ENCODE data around the gene NKPD1. TPM values are rescaled to one million over a fixed set of nuclear protein-coding genes. Genes with fewer than 3 reads are reported as not detected.

Gene NKPD1
- total and polyA plus RNA-seq, 10 of the 15 experiments (the other 5 are each of a cell fraction or from before 2014, with no cell fraction given) = 0.05 to 0.18 (median 0.06) TPM; not detected in 7

DNA sequence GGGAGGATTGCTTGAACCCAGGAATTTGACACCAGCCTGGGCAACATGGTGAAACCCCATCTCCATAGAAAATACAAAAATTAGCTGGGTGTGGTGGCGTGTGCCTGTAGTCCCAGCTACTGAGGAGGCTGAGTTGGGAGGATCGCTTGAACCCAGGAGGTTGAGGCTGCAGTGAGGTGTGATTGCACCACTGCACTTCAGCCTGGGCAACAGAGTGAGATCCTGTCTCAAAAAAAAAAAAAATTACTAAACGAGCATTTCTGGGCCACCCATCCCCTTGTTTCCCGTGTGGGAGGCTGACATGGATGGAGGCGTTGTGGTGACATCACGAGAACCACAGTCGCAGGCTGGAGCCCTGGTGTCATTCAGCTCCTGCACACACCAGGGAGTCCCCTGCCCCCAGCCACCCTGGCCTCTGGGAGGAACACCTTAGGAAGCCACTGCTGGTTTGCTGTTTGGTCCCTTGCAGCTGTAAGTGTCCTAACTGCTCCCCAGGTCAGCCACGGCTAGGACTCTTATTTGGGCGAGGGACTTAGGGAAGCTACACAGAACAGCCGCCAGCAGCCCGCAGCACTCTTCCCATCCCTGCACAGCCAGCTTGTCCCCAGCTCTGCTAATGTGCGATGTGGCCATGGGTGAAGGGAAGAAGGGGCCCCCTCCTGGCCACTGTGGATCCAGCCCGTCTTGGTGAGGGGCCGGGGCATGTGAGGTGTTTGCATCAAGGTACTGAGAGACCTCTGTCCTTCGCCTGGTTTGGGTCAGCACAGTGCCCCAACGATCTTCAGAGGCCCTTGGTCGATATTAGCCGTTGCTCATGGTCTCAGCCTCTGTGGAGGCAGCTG is 12.7 kb downstream of the NKPD1 start (continued):
- TF ChIP-seq, protein P1, sequence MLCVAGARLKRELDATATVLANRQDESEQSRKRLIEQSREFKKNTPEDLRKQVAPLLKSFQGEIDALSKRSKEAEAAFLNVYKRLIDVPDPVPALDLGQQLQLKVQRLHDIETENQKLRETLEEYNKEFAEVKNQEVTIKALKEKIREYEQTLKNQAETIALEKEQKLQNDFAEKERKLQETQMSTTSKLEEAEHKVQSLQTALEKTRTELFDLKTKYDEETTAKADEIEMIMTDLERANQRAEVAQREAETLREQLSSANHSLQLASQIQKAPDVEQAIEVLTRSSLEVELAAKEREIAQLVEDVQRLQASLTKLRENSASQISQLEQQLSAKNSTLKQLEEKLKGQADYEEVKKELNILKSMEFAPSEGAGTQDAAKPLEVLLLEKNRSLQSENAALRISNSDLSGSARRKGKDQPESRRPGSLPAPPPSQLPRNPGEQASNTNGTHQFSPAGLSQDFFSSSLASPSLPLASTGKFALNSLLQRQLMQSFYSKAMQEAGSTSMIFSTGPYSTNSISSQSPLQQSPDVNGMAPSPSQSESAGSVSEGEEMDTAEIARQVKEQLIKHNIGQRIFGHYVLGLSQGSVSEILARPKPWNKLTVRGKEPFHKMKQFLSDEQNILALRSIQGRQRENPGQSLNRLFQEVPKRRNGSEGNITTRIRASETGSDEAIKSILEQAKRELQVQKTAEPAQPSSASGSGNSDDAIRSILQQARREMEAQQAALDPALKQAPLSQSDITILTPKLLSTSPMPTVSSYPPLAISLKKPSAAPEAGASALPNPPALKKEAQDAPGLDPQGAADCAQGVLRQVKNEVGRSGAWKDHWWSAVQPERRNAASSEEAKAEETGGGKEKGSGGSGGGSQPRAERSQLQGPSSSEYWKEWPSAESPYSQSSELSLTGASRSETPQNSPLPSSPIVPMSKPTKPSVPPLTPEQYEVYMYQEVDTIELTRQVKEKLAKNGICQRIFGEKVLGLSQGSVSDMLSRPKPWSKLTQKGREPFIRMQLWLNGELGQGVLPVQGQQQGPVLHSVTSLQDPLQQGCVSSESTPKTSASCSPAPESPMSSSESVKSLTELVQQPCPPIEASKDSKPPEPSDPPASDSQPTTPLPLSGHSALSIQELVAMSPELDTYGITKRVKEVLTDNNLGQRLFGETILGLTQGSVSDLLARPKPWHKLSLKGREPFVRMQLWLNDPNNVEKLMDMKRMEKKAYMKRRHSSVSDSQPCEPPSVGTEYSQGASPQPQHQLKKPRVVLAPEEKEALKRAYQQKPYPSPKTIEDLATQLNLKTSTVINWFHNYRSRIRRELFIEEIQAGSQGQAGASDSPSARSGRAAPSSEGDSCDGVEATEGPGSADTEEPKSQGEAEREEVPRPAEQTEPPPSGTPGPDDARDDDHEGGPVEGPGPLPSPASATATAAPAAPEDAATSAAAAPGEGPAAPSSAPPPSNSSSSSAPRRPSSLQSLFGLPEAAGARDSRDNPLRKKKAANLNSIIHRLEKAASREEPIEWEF (IDR thresholded peaks at IDR 0.05; ENCODE audit: insufficient replicate concordance, low read depth, low read length) = no peak
- TF ChIP-seq HDAC6 (IDR thresholded peaks at IDR 0.05; ENCODE audit: unreplicated experiment) (no peak), E2F4 (IDR thresholded peaks at IDR 0.05; ENCODE audit: low read depth, low read length) (no peak), E2F8 (IDR thresholded peaks at IDR 0.05; ENCODE audit: low read depth, partially characterized antibody) (no peak), NKRF (conservative IDR thresholded peaks at IDR 0.05) (no peak)
